GM10266 (cell line): Measurements from ENCODE around the gene MBOAT7.

Experiments used
- DNase-seq: peaks from one replicate; pipeline ENCODE4 v3.0.0; 2012; ENCODE audit errors: extremely low spot score
- TF ChIP-seq, protein P1 (sequence below): IDR thresholded peaks from 2 replicates; pipeline ENCODE4 v1.5.1; 2012; ENCODE audit warnings: mild to moderate bottlenecking, low read depth; ENCODE audit not compliant: control insufficient read depth, insufficient read depth; ENCODE audit errors: missing control alignments

MBOAT7 gene

DNA sequence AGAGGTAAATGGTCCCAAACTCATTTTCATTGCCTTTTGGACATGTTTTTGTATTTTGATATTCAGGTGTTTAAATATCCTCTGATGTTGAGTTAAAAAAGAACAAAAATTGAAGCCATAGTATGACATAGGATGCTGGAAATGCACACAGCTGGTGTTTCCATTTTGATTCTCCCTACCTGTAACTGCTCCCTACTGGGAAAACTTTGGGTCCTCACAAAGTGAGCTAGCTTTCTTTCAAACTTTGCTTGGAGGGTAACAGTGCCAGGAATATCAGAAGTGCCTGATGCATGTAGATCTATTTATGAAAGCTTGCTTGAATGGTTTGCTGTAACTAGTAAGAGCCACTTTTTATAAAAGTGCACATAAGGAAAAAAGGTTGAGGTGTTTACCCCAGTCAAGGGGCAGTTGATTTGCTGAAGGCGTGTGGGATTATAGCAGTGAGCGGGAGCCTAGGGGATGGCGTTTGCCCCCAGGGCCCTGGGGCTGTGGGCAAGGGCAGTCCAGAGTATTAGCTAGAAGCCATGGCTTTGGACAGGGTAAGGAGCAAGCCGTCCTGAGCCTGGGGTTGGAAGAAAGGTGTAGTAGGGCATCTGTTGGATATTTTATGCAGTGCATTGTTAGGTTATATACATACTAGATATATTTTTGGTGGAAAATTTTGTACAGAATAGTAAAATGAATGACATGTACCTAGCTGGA lies 15.5 kb upstream of the MBOAT7 start:
- DNase-seq: no peak
- TF ChIP-seq, protein P1, sequence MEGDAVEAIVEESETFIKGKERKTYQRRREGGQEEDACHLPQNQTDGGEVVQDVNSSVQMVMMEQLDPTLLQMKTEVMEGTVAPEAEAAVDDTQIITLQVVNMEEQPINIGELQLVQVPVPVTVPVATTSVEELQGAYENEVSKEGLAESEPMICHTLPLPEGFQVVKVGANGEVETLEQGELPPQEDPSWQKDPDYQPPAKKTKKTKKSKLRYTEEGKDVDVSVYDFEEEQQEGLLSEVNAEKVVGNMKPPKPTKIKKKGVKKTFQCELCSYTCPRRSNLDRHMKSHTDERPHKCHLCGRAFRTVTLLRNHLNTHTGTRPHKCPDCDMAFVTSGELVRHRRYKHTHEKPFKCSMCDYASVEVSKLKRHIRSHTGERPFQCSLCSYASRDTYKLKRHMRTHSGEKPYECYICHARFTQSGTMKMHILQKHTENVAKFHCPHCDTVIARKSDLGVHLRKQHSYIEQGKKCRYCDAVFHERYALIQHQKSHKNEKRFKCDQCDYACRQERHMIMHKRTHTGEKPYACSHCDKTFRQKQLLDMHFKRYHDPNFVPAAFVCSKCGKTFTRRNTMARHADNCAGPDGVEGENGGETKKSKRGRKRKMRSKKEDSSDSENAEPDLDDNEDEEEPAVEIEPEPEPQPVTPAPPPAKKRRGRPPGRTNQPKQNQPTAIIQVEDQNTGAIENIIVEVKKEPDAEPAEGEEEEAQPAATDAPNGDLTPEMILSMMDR: no peak

DNA sequence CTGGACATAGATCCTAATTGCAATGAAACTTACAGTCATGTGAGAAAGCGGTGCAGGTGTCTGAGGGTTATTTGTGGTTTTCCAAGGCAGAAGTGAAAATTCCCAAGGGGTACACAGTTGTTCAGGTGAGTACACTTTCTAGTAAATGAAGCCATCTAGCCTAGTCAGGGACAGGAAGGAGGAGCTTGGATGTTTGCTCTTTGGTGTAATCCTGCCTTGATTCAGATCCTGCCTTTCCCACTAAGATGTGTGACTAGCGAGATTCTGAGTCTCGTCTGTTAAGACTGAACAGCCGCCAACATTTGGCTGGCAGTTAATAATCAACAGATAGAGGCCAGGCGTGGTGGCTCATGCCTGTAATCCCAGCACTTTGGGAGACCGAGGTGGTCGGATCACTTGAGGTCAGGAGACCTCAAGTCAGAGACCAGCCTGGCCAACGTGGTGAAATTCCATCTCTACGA lies 13.8 kb upstream of the MBOAT7 start:
- TF ChIP-seq, protein P1: no peak
- DNase-seq: no peak

DNA sequence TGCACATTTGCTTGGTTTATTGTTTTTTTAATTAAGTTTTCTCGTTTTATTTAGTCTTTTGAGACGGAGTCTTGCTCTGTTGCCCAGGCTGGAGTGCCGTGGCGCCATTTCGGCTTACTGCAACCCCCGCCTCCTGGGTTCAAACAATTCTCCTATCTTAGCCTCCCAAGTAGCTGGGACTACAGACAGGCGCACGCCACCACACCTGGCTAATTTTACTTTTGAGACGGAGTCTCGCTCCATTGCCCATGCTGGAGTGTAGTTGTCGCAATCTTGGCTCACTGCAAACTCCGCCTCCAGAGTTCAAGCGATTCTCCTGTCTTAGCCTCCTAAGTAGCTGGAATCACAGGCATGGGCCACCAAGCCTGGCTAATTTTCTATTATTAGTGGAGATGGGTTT lies 12.6 kb upstream of the MBOAT7 start:
- TF ChIP-seq, protein P1: no peak
- no peak for DNase-seq

DNA sequence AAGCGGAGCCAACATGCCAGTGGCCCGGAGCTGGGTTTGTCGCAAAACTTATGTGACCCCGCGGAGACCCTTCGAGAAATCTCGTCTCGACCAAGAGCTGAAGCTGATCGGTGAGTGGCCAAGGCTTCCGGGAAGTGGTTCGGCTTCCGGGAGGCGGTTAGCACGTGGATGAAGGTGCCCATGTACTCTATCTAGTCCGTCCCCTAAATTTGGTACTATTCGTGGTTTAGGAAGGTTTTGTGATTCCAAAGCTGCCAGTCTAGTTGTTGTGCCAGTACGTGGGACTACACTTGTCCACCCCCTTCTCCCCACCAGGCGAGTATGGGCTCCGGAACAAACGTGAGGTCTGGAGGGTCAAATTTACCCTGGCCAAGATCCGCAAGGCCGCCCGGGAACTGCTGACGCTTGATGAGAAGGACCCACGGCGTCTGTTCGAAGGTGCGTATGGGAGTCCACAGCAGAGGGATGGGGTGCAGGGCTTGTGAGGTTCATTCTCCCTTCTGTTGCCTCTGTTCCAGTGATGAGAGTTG lies 11.9 kb upstream of the MBOAT7 start:
- TF ChIP-seq, protein P1: no peak

DNA sequence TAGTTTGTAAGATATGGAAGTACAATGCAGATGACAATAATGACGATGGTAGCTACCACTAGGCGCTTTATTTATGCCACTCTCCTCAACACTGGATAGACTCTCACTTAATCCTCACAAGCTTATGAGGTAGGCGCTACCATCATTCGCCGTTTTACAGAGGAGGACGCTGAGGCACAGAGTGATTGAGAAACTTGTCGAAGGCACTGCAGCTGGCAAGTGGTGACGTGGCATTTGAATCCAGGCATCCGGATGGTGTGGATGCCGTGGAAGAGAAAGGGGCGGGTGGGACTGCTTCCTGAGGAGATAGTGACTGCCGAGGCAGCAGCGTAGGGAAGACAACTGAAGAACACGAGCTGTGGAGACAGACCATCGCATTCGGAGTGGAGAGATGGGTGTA lies 10.0 kb upstream of the MBOAT7 start:
- no peak for DNase-seq

More for the DNA sequence above, 11.9 kb upstream of the MBOAT7 start:
- no peak for DNase-seq

DNA sequence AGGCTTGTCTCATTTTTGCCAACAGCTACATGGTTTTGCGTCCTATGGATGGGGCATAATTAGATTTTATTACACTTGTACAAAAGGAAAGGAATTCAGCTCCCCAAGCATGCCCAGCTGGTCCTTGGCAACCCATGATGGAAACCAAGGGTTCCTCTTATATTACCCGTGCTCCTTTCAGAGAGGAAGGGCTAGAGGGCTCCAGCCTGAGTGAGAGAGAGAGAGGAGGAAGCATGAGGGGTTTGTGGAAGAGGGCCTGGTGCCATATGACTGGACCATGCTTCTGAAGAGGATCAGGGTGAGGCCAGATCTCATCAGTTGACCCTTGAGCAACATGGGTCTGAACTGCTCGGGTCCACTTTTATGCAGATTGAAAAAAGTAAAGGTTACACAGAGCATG lies 7.7 kb upstream of the MBOAT7 start:
- no peak for DNase-seq

More for the DNA sequence above, 10.0 kb upstream of the MBOAT7 start:
- TF ChIP-seq, protein P1: no peak

More for the DNA sequence above, 7.7 kb upstream of the MBOAT7 start:
- TF ChIP-seq, protein P1: no peak
